PFSK-1 (cell line): ENCODE data around the gene BLOC1S4.

Experiments used
- FOXP2 ChIP-seq: optimal IDR thresholded peaks from 2 replicates; pipeline ENCODE3; 2011; ENCODE audit warnings: borderline replicate concordance, control low read depth, inconsistent platforms; ENCODE audit not compliant: insufficient read depth; ENCODE audit errors: extremely low read length, extremely low read depth
- POLR2AphosphoS5 ChIP-seq: IDR thresholded peaks from 2 replicates; pipeline ENCODE4 v1.6.1; 2012; ENCODE audit warnings: low read depth, mild to moderate bottlenecking, control low read depth, low read length, moderate library complexity
- SIN3A ChIP-seq: IDR thresholded peaks from 2 replicates; pipeline ENCODE4 v1.6.1; 2012; ENCODE audit warnings: mild to moderate bottlenecking, low read length, moderate library complexity, borderline replicate concordance; ENCODE audit not compliant: insufficient read depth
- TAF1 ChIP-seq: IDR thresholded peaks from 2 replicates; pipeline ENCODE4 v1.6.1; 2012; ENCODE audit warnings: low read length, control low read depth, borderline replicate concordance; ENCODE audit not compliant: insufficient read depth
- TF ChIP-seq, protein P1 (sequence below), 2 experiments: IDR thresholded peaks; 2 replicates each; pipeline versions ENCODE4 v1.6.1 to v1.8.0; 2011 to 2012; ENCODE audit warnings: low read depth in 2 of 2, low read length in 2 of 2, control low read depth in 1 of 2, inconsistent platforms in 1 of 2, mild to moderate bottlenecking in 1 of 2, moderate library complexity in 1 of 2; ENCODE audit not compliant: insufficient read depth in 1 of 2

BLOC1S4 gene

DNA sequence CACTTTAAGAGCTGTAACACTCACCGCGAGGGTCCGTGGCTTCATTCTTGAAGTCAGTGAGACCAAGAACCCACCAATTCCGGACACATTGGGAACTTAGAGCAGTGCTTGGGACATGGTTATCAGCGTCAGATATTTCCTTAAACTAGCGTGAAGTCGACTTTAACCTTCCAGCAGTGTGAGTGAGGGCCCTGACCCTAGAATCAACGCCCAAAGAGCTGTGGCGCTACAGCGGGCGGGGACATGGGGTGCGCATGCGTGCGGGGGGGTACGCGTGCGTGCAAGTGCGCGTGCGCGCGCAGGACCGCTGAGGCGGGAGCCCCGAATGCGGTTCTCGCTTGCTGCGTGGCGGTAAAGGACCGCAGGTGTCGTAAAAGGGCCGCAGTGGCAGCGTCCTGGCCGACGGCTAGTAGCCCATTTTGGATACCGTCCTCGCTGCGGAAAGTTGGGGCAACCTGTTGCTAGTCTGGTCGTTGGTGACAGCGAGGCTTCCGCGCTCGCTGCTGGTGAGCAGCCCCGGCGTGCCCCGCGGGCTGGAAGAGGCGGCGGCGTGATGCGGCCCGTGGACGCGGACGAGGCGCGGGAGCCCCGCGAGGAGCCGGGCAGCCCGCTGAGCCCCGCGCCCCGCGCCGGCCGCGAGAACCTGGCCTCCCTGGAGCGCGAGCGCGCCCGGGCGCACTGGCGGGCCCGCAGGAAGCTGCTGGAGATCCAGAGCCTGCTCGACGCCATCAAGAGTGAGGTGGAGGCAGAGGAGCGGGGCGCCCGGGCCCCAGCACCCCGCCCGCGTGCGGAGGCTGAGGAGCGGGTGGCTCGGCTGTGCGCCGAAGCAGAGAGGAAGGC, 42.1 kb upstream of the BLOC1S4 start:
- TF ChIP-seq POLR2AphosphoS5 = peak; percentile 46; the same call in 1 of the 2 replicates
- peak; percentile 95; the same call in 1 of the 2 replicates for TF ChIP-seq TAF1
- peak; percentile 26; the same call in 1 of the 2 replicates for TF ChIP-seq SIN3A
- TF ChIP-seq FOXP2 = peak; percentile 37
- TF ChIP-seq, protein P1, sequence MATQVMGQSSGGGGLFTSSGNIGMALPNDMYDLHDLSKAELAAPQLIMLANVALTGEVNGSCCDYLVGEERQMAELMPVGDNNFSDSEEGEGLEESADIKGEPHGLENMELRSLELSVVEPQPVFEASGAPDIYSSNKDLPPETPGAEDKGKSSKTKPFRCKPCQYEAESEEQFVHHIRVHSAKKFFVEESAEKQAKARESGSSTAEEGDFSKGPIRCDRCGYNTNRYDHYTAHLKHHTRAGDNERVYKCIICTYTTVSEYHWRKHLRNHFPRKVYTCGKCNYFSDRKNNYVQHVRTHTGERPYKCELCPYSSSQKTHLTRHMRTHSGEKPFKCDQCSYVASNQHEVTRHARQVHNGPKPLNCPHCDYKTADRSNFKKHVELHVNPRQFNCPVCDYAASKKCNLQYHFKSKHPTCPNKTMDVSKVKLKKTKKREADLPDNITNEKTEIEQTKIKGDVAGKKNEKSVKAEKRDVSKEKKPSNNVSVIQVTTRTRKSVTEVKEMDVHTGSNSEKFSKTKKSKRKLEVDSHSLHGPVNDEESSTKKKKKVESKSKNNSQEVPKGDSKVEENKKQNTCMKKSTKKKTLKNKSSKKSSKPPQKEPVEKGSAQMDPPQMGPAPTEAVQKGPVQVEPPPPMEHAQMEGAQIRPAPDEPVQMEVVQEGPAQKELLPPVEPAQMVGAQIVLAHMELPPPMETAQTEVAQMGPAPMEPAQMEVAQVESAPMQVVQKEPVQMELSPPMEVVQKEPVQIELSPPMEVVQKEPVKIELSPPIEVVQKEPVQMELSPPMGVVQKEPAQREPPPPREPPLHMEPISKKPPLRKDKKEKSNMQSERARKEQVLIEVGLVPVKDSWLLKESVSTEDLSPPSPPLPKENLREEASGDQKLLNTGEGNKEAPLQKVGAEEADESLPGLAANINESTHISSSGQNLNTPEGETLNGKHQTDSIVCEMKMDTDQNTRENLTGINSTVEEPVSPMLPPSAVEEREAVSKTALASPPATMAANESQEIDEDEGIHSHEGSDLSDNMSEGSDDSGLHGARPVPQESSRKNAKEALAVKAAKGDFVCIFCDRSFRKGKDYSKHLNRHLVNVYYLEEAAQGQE (IDR thresholded peaks at IDR 0.05; ENCODE audit: insufficient read depth in 1 of 2, low read depth in 2 of 2, low read length in 2 of 2) = no peak

DNA sequence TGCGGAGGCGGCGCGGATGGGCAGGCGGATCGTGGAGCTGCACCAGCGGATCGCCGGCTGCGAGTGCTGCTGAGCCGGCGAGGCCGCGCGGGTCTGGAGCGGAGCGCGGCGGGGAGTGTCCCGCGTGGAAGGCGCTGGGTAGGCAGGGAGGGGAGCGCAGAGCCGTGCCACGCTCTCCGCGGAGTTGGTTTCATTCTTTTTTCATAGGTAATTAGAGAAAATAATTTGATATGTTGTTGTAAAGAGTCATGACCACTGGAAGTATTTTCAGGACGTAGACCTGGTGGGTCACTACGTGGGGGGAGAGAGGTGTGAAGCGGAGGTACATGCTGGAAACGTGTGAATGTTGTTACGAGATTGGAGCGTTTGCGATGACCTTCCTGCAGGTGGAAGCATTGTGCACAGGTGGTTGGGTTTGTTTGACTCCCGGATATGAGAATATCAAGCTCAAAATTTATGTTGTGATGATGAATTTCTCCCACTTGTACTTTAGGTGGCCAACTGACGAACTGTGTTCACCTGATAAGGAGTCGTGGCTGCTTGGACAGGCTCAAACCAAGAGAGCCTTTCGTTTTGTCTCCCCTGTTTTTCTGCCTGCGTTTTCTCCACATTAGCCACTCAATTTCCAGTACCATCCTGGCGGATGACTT, 41.3 kb upstream of the BLOC1S4 start:
- TF ChIP-seq POLR2AphosphoS5 (0 out of 2 replicates have a peak, but pooled peaks have one; percentile 24), SIN3A (no peak)

DNA sequence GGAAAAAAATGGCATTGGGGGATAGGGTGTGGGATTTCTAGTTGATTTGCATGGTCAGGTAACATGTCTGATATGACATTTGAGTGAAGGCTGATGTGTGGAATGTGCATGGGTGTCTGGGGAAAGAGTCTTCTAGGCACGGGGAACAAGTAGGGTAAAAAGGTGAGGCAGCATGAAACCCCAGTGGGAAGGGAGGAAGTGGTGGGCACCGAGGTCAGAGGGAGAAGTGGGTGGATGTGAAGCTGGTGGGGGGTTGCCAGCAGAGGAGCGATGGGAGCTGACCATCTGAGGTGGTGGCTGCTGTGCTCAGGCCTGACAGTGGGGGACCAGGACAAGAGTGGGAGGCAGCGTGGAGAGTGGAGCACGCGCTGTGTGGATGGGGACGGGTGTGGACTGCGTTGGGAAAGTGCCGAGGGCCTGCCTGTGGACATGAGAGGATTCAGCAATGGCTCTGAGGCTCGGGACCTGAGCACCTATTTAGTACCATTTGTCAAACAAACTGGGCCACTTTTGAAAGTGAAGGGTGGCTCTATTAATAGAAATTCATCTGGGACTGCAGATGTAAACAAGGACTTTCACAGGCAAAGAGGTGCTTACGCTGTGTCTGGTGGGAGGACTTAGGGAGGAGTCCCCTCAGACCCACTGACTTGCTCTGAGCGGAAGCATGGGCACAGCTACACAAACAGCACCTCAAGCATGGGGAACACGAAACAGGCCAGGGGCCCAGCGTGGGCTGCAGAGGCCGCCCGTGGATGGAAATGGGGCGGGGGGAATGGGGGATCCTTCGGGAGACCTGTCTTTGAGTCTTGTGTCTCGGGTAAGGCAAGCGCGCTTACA, 39.0 kb upstream of the BLOC1S4 start:
- TF ChIP-seq FOXP2 = no peak
- TF ChIP-seq, protein P1 (IDR thresholded peaks at IDR 0.05; ENCODE audit: insufficient read depth in 1 of 2, low read depth in 2 of 2, low read length in 2 of 2) = no peak
- TF ChIP-seq POLR2AphosphoS5 = no peak
- TF ChIP-seq SIN3A = no peak
- TF ChIP-seq TAF1 = no peak

DNA sequence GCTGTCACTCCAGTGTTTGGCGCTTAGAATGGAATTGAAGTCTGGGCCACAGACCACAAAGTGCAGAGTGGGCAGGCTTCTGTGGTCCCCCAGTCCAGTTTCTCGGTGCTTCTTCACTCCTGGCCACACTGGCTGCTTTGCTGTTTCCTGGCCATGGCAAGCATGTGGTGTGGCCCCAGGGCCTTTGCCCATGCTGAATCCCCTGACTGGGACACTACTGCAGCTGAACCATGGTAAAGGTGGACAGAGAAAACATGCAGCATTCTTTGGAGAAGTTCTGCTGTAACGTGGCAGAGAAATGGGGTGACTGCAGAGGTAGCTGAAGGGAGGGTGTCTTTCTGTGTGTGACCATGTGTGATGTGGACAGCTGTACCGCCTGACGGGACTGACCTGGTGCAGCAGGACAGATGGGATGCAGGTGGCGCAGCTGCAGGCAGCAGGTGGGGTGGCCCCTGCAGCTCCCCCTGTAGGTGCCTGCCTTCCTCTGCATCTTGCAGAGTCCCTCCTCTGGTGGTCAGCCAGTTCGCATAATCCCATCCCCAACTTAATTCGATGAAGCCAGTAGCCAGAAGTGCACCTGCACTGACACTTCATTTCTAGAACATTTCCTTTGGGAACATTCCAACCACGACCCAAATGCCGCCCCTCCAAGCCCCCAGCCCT, 35.5 kb upstream of the BLOC1S4 start:
- TF ChIP-seq, protein P1 (IDR thresholded peaks at IDR 0.05; ENCODE audit: insufficient read depth in 1 of 2, low read depth in 2 of 2, low read length in 2 of 2) = no peak
- TF ChIP-seq SIN3A = no peak
- no peak for TF ChIP-seq POLR2AphosphoS5
- no peak for TF ChIP-seq FOXP2
- no peak for TF ChIP-seq TAF1

DNA sequence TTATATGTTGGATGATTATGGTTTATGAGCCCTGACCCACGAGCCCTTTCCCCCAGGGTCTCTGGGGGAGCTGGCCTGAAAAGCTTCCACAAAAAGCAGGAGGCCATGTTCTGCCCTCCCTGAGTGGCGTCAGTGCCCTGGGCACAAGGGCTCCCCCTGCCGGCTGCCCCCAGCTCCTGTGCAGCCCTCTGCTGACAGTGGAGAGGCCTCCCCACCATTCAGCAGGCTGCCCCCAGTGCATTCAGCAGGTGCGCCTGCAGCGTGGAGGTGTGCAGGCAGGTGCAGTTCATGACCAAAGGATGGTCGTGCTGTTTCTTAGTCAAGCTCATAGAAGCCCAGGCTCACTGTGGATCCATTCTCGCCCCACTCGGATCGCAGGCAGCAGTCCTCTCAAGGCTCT, 34.8 kb upstream of the BLOC1S4 start:
- no peak for TF ChIP-seq TAF1
